ENCODE results near the gene NOTCH1.

DNA sequence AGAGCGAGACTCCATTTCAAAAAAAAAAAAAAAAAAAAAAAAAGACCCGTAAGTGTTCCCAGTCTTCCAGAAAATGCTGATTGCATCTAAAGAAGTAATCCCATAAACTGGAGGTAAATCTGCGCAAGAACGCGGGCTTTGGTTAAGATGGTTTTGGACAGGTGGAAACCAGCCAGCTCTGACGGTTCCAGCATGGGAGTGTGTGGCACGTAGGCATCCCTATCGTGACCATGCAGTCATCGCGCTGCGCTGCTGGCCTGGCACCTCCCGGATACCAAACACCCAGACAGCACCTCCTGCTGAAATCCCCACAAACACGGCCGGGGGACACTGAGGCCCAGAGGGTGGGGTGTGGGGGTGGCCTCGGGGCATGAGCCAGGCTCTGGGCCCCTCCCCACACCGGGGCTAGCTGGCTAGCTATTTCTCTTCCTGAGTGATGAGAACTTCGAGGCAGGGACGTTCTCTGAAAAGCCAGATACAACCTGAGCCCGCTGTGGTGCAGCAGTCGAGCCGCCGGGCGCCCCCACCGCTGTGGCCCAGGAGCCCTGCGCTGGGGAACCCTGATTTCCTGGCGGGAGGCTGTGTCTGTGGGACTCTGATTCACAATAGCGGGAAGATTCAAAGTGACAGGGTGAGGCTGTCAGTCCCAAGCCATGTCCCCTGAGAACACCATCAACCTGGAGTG lies 32.2 kb upstream of the NOTCH1 start:
- no peak for TF ChIP-seq POLR2AphosphoS5 (IDR thresholded peaks at IDR 0.05)
- TF ChIP-seq, protein P1, sequence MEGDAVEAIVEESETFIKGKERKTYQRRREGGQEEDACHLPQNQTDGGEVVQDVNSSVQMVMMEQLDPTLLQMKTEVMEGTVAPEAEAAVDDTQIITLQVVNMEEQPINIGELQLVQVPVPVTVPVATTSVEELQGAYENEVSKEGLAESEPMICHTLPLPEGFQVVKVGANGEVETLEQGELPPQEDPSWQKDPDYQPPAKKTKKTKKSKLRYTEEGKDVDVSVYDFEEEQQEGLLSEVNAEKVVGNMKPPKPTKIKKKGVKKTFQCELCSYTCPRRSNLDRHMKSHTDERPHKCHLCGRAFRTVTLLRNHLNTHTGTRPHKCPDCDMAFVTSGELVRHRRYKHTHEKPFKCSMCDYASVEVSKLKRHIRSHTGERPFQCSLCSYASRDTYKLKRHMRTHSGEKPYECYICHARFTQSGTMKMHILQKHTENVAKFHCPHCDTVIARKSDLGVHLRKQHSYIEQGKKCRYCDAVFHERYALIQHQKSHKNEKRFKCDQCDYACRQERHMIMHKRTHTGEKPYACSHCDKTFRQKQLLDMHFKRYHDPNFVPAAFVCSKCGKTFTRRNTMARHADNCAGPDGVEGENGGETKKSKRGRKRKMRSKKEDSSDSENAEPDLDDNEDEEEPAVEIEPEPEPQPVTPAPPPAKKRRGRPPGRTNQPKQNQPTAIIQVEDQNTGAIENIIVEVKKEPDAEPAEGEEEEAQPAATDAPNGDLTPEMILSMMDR (IDR thresholded peaks at IDR 0.05), result no peak
- no peak for TF ChIP-seq POLR2A (IDR thresholded peaks at IDR 0.05)
- TF ChIP-seq EP300 (IDR thresholded peaks at IDR 0.05), result no peak
